GM12873 (cell line): ENCODE measurements around the gene NTSR1.

ENCODE experiments used
- TF ChIP-seq, protein P1 (sequence below): IDR thresholded peaks from 2 replicates; pipeline ENCODE4 v1.5.1; 2012; ENCODE audit warnings: low read depth, mild to moderate bottlenecking, moderate library complexity, low read length, control low read depth; ENCODE audit not compliant: insufficient read depth; ENCODE audit errors: missing control alignments

Gene NTSR1

DNA sequence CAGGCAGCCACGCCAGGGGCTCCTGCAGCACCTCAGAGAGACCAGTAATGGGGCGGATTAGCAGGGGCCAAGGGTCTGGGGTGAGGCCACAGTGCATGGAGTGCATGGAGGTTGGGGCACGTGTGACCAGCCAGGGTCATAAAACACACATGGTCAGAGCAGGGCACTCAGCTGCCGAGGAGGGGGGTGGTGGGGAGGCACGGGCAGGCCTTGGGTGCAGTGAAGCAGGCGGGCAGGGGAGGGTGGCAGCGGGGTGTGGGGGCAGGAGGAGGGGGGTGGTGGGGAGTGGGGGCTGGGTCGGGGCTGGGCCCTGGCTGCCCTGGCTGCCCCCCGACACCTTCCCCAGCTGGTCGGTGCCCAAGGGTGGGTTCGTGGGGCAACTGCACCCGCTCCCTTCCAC, 23.7 kb upstream of the NTSR1 start:
- TF ChIP-seq, protein P1, sequence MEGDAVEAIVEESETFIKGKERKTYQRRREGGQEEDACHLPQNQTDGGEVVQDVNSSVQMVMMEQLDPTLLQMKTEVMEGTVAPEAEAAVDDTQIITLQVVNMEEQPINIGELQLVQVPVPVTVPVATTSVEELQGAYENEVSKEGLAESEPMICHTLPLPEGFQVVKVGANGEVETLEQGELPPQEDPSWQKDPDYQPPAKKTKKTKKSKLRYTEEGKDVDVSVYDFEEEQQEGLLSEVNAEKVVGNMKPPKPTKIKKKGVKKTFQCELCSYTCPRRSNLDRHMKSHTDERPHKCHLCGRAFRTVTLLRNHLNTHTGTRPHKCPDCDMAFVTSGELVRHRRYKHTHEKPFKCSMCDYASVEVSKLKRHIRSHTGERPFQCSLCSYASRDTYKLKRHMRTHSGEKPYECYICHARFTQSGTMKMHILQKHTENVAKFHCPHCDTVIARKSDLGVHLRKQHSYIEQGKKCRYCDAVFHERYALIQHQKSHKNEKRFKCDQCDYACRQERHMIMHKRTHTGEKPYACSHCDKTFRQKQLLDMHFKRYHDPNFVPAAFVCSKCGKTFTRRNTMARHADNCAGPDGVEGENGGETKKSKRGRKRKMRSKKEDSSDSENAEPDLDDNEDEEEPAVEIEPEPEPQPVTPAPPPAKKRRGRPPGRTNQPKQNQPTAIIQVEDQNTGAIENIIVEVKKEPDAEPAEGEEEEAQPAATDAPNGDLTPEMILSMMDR = no peak

DNA sequence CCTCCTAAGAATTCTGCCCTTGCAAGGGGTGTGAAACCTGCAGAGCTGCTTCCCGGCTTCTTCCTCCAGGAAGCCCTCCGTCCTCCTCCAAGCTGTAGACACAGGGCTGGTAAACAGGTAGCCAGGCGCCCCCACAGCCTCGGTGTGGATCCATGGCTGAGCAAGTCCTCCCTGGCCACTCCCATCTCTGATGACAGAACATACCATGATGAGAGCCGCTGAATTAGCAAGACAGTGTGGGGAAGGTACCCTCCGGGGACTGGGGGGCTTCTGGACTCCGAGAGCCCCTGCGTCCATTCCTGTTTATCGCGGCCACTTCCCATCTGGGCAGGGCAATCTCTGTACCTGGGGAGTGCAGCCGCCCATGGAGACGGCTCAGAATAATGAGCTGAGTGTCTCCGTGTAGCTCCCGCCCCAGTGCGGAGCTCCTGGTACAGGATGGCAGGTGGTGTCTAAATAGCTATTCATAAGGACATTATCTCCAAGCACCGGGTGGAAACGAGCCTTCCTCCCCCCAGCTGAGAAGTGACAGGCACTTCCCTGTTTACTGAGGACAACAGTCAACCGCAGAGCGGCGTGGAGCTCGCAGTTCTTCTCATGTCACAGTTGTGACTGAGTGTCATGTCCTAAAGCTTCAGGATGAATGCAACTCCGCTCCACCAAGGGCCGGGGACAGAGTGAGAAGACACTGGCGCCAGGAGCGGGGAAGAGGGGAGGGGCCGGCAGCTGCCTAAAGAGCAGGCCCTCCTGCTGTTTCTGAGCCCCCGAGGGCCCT, 22.7 kb upstream of the NTSR1 start:
- TF ChIP-seq, protein P1 = no peak

DNA sequence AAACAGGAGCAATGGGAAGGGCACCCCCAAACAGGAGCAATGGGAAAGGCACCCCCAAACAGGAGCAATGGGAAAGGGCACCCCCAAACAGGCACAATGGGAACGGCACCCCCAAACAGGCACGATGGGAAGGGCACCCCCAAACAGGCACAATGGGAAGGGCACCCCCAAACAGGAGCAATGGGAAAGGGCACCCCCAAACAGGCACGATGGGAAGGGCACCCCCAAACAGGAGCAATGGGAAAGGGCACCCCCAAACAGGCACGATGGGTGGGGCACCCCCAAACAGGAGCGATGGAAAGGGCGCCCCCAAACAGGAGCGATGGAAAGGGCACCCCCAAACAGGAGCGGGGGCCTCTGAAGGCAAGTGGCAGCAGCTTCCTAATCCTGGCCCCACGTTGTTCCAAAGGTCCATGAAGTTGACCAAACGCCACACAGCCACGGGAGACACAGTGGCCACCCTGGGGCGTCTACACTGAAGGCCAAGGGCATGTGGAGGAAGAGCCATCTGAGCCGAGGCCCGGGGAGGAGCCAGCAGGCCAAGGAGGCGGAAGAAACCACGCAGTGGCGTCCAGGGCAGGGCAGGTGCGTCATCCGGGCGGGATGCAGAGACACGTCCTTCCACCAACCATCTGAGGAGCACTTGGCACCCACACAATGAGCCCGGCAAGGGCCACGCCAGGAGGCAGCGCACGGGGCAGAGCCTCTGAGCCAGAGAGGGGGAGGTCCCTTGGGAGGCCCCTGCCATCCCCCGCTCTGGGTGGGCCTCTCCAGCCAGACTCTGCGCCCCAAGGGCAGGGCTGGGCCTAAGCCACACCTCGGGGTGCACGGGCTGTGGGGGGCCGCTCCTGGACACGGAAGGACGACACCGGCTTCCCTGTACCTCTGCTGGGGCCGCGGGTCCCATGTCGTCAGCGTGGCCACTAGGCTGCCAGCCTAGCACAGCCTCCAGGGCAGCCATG, 21.5 kb upstream of the NTSR1 start:
- TF ChIP-seq, protein P1 = no peak

DNA sequence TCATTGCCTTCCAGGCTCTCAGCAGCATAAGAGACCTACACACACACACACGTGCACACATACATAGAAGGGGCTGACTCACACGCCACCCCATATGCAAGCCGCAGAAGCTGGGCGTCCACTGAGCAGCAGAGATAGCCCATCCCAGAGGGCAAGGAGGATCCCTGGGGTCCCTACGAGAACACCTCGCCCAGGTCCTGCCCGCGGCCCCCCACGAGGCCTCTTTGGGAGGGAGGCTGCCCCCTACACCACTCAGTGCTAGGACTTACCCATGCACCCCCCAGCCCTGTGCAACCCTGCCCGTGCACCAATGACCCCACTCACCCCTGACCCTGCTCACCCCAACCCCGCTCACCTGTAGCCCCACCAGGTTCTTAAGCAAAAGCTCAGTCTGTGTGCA, 20.6 kb upstream of the NTSR1 start:
- TF ChIP-seq, protein P1 = no peak

DNA sequence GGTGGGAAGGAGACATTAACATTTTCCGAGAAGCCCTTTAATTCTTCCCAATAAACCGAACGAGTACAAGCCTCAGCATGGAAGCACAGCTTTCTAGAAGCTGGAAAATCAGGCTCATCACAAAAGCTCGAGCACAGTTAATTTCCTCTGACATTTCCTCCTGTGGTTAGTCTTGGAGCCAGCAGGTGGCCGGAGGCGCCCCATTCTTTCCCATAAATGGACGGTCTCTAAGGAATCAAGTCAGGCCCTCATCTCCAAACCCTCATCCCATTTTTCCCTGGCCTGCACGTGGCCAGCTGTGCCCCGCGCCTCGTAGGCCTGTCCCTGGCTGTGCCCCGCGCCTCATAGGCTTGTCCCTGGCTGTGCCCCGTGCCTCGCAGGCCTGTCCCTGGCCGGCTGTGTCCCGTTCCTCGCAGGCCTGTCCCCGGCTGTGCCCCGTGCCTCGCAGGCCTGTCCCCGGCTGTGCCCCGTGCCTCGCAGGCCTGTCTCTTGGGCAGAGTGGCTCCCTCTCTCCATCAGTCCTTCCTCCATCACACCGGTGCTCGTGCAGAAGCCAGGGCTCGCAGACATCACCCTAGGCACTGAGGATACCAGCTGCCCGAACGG, 19.7 kb upstream of the NTSR1 start:
- TF ChIP-seq, protein P1 = no peak

DNA sequence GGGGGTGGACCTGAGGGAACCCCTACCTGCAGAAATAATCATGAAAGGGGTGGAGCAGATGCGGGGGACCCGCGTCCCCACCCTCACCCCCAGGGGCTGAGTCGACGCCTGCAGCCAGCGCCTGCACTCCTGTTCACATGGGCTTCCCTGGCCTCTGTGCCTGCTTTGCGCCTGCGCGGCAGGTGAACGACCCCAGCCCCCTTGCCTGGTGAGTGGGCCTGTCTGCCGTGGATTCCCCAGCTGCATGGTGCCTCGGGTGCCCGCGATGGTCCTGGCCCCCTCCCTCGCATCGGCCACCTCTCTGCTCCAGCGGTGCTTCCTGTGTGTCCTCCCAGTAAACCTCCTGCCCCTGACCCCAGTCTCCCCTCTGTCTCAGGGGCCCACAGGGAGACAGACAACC, 18.8 kb upstream of the NTSR1 start:
- TF ChIP-seq, protein P1 = no peak
